Muscle of leg (tissue), 16 donors: Measurements from ENCODE around the gene RTP3. TPM values are rescaled to one million over a fixed set of nuclear protein-coding genes. Genes with fewer than 3 reads are reported as not detected.

ENCODE experiments used
- DNase-seq: peaks from one replicate; pipeline ENCODE4 v3.0.0; 2013
- H3K27ac ChIP-seq: one replicate; pipeline ENCODE4 v1.5.1; 2013; ENCODE audit warnings: mild to moderate bottlenecking, low read length, control low read depth
- H3K27me3 ChIP-seq: one replicate; pipeline ENCODE4 v1.6.1; 2013; ENCODE audit warnings: low read length; ENCODE audit not compliant: control insufficient read depth, insufficient read depth
- H3K36me3 ChIP-seq: one replicate; pipeline ENCODE4 v1.6.1; 2013; ENCODE audit warnings: low read length; ENCODE audit not compliant: control insufficient read depth, insufficient read depth
- H3K4me1 ChIP-seq: one replicate; pipeline ENCODE4 v1.6.1; 2013; ENCODE audit warnings: low read length; ENCODE audit not compliant: control insufficient read depth, insufficient read depth
- H3K4me3 ChIP-seq: one replicate; pipeline ENCODE4 v1.5.1; 2013; ENCODE audit warnings: low read length, control low read depth
- H3K9me3 ChIP-seq: replicated peaks from 2 replicates; pipeline ENCODE4 v1.6.1; 2013; ENCODE audit warnings: low read depth, low read length; ENCODE audit not compliant: control insufficient read depth
- WGBS: methylation state at CpG from one replicate; pipeline ENCODE4 v1.1.5; 2013; ENCODE audit warnings: missing lambda C conversion rate; ENCODE audit not compliant: insufficient coverage; 5-methylcytosine and 5-hydroxymethylcytosine counted together
- long read RNA-seq, 11 donors: transcript quantifications; one replicate each; lab custom pipeline, GENCODE V29; 2026
- polyA plus RNA-seq, 8 donors: library from polyadenylated mRNA; unstranded; fragments of 120-200 nt; gene quantifications; one replicate each; pipeline versions ENCODE4 v1.2.1 to v1.2.3, GENCODE V29; 2013; ENCODE audit warnings: inconsistent platforms in 1 of 8, low replicate concordance in 1 of 8; ENCODE audit not compliant: insufficient read length in 8 of 8, insufficient read depth in 1 of 8
- total RNA-seq: library from RNA; stranded (reverse); fragments of 120-200 nt; gene quantifications from one replicate; pipeline ENCODE4 v1.2.4, GENCODE V29; 2013

Gene RTP3
- total RNA-seq (0.04 TPM), polyA plus RNA-seq (under 1 TPM in 1 of 8 donors, not detected in 7; 0.09 TPM)
- long read RNA-seq, donor 1 = 0 reads
- long read RNA-seq, donor 2 = 0 reads
- long read RNA-seq, donor 3 = 0 reads
- long read RNA-seq, donor 4 = 0 reads
- long read RNA-seq, donor 5 = 0 reads
- long read RNA-seq, donor 6 = 0 reads
- long read RNA-seq, donor 7 = 0 reads
- long read RNA-seq, donor 8 = 0 reads
- long read RNA-seq, donor 9 = 0 reads
- long read RNA-seq, donor 10, partial matches to known transcripts = 0 of 2 reads
- long read RNA-seq, donor 10, other reads (novel, unspliced or antisense) = 0 of 2 reads
- long read RNA-seq, donor 11 = 0 reads

DNA sequence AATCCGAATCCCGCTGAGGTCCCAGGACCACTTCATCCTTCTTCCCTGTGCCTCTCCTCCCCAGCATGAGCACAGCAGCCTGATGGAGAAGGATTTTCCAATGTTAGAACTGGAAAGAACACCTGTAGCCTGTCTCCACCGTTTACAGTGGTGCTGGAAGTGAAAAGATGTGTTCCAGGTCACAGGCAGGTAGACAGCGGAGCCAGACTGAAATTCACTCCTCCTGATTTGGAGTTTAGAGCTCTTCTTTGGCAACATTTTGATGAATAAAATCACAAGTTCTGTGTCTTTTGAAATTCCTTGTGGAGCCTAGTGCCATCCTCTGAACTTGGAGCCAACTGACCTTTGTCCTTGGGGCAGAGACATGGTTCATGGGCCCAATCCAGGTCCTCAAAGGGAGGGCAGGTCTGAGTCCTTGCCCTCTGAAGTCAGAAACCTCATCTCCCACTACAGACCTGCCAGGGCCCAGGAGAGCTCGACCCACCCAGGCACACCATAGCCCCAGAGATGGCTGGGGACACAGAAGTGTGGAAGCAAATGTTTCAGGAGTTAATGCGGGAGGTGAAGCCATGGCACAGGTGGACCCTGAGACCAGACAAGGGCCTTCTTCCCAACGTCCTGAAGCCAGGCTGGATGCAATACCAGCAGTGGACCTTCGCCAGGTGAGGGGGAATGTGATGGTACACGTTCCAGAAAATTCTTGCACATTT is at the start of gene RTP3:
TSS of gene RTP3 (plus strand) at position 421 of the 710 bp plus-strand sequence. CDS start at position 508, 87 bp downstream.
- WGBS = 100% methylated on average over 2 of the region's 9 CpGs

DNA sequence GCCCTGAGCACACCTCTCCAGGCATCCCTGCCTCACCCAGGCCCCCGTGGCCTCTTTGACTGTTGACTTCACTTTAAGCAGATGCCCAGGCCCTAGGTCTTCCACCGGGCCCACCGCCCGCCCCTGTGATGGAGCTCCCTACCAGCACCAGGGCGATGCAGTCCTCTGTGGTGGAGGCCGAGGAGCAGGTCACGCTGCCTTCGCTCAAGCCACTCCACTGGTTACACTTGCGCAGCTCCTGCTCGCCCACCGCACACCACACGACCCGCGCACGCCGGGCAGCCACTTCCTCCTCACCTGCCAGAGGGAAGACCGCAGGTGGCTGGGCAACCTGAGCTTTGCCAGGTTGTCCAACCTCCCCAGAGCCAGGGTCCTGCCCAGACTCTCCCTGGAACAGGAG is 49.1 kb upstream of the RTP3 start:
- DNase-seq = no peak
- Histone ChIP-seq H3K27me3 (no peaks in the 10 kb centered on the region), H3K27ac (no peak overlapping the region), H3K36me3 (no peaks in the 10 kb centered on the region), H3K9me3 (no peaks in the 10 kb centered on the region), H3K4me1 (no peaks in the 10 kb centered on the region), H3K4me3 (no peak overlapping the region)
- 91% methylated on average over 17 of the region's 17 CpGs for WGBS

More for the DNA sequence above, at the start of gene RTP3:
- Histone ChIP-seq H3K27me3 (peaks cover 3% of the 10 kb centered on the region), H3K4me1 (peaks cover 28% of the 10 kb centered on the region), H3K27ac (no peak within 1 kb of the TSS), H3K36me3 (no peaks in the 10 kb centered on the region), H3K4me3 (no peak within 1 kb of the TSS), H3K9me3 (no peaks in the 10 kb centered on the region)
- DNase-seq = no peak

DNA sequence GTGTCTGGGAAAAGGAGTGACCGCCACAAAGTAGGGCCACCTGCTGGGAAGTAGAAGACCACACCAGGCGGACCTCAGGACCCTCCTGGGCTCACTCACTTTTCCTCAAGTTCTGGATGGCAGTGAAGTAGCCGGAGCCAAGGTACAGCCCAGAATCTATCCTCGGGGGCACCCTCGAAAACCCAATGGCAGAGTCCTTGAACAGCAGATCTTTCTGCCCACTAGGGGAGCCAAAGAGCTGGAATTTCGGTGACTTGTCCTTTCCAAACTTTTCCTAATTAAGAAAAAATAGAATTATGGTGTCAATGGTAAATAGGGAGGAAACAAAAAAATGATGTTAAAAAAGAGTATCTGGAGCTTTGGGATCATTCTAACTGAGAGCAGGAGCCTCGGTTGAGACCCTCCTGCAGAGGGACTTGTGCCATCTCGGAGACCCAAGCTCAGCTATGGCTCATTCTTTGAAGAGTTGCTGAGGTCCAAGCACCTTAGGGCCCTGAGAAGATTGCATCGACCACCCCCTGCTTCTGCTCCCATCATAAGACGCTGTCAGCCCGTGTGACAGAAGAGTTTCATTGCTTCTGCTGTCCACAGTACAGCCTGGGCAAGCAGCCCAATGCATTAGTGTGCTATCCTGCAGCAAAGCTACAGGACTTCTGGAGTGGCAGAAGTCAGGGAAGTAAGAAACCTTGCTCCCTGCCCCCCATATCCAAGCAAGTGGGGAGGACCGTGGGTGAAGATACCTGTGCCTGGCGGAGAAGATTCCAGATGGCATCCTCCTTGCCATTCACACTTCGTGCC is 47.8 kb upstream of the RTP3 start:
- Histone ChIP-seq H3K27ac (no peak overlapping the region), H3K27me3 (no peaks in the 10 kb centered on the region), H3K9me3 (no peaks in the 10 kb centered on the region), H3K36me3 (no peaks in the 10 kb centered on the region), H3K4me3 (no peak overlapping the region), H3K4me1 (no peaks in the 10 kb centered on the region)
- 72% methylated on average over 9 of the region's 14 CpGs for WGBS
- no peak for DNase-seq

DNA sequence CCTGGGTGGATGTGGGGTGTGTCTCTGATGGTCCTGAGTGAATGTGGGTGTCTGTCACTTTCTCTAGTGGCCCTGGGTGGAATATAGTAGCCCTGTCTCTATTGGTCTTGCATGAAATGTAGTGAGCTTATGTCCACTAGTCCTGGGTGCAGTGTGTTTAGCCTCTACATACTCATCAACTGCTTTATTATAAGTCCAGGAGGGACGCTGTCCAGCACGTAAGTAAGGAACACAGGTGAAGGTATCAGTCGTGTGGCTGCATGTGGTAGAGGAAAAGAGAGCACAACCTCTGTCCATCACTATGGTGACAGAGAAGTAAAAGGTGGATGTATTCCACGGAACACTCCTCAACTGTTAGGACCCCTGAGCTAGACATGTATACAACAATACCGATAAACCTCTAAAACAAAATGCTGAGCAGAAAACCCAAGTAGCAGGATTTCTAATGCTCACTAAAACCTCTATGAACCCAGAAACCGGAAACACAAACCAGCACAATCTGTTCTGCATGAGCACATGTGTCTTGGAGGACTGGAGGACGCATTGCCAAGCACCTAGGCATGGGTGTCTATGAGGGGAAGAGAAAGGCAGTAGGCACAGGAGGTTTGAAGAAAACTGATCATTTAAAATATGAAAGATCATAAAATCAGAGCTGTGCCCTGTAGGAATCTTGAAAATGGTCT is 44.1 kb upstream of the RTP3 start:
- no peaks in the 10 kb centered on the region for H3K9me3 ChIP-seq
- no peaks in the 10 kb centered on the region for H3K36me3 ChIP-seq
- H3K4me3 ChIP-seq = no peak overlapping the region
- no peaks in the 10 kb centered on the region for H3K4me1 ChIP-seq
- no peak for DNase-seq
- peaks cover 4% of the 10 kb centered on the region for H3K27me3 ChIP-seq
- WGBS = 75% methylated on average over 1 of the region's 7 CpGs
- no peak overlapping the region for H3K27ac ChIP-seq

DNA sequence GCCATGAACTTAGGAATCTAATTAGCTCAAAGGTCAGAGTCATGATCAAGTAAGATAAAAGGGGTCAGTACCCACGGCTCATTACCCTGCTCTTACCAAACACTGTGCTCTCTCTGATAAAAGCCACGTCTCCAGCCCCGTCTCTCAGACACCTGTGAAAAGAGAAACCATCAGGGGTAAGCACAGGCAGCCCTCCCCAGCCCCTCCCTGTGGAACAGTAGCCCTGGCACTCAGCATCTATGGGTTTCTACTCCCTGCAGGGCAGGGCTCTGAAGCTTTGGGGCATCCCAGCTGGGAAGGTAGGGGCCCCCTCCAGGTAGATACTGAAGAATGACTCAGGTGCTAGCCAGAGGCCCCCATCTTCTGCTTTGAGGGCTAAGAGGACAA is 43.6 kb upstream of the RTP3 start:
- no peak overlapping the region for H3K4me3 ChIP-seq
- WGBS = 36% methylated on average over 2 of the region's 3 CpGs
- no peaks in the 10 kb centered on the region for H3K4me1 ChIP-seq
- DNase-seq = no peak
- H3K9me3 ChIP-seq = no peaks in the 10 kb centered on the region
- no peak overlapping the region for H3K27ac ChIP-seq
- no peaks in the 10 kb centered on the region for H3K36me3 ChIP-seq
- peaks cover 4% of the 10 kb centered on the region for H3K27me3 ChIP-seq

DNA sequence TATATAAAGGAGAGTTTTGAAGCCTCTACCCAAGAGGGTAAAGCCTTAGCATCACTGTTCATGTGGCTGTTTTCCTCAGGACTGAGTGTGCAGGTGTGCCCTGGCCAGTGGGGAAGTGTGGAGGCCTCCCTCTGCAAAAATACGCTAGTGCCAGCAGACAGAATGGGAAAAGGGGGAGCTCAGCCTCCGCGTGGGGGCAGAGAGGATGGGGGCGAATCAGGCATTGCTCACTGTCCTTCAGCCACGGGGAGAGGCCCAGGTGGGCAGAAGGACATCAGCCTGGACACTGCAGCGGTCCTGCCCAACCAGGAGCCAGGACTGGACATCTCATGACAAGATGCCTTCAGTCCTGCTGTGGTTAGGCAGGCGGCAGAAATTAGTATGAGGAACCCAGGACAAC is 43.2 kb upstream of the RTP3 start:
- H3K27me3 ChIP-seq = peaks cover 4% of the 10 kb centered on the region
- 85% methylated on average over 6 of the region's 7 CpGs for WGBS
- H3K9me3 ChIP-seq = no peaks in the 10 kb centered on the region
- no peak overlapping the region for H3K27ac ChIP-seq
- H3K4me3 ChIP-seq = no peak overlapping the region
- H3K4me1 ChIP-seq = no peaks in the 10 kb centered on the region
- DNase-seq = no peak
- no peaks in the 10 kb centered on the region for H3K36me3 ChIP-seq

DNA sequence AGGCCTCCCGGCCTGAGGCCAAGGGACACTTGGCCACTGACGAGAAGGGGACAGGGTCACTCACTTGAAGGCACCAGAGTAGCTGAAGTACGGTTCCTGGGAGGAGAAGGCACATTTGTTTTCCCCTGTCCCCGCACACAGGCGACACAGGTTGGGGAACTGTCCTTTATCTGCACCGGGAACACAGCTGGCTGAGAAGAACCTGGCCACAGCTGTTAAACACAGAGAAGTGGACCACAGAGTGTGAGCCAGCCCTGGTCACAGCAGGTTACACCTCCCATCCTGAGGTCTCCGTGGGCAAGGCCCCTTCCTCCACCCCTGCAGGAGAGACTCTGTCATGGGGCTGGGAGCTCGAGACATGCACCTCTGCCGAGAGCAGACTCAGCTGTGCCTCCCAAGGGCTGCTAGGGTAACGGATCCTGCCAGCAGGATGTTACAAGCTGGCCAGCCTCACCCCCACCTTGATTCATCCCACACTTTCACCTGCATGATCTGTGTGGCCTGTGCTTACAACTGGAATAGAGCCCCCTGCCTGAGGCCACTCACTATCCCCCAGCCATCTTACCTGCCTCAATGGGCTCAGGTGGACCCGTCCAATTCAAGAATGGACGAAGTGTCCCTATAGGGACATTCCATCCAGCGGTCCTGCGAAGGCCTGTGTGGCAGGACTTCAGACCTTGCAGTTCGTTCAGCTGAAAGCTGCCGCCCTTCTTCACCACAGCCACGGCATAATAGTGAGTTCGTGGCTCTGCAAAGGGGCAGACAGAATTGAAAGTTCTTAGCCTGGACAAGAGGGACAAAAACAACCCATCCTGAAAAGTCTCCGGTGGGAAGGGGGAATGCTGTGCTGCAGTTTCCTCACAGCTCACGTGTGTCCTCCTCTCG is 42.3 kb upstream of the RTP3 start:
- Histone ChIP-seq H3K4me1 (no peaks in the 10 kb centered on the region), H3K27ac (no peak overlapping the region), H3K9me3 (no peaks in the 10 kb centered on the region), H3K4me3 (no peak overlapping the region), H3K36me3 (no peaks in the 10 kb centered on the region), H3K27me3 (peaks cover 6% of the 10 kb centered on the region)
- no peak for DNase-seq
- 73% methylated on average over 21 of the region's 21 CpGs for WGBS

DNA sequence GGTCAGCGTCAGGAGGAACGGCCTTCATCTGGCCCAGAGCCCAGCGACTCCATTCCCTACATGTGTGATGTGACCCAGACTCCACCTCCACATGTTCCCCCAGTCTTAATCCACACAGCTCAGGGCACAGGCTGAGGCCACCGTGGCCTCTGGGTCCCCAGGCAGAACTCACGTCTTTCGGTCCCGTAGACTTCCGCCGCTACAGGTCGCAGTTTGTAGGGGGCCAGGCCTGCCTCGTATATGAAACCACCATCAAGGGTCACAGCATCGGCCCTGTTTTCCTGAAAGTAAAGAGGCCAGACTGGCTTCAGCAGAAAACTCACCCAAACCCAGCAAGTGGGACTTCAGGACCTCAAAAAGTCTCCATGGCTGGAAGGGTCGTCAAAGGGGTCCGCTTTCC is 41.7 kb upstream of the RTP3 start:
- Histone ChIP-seq H3K9me3 (no peaks in the 10 kb centered on the region), H3K27me3 (peaks cover 6% of the 10 kb centered on the region), H3K4me3 (no peak overlapping the region), H3K27ac (no peak overlapping the region), H3K36me3 (no peaks in the 10 kb centered on the region), H3K4me1 (no peaks in the 10 kb centered on the region)
- 82% methylated on average over 14 of the region's 14 CpGs for WGBS
- DNase-seq = no peak

DNA sequence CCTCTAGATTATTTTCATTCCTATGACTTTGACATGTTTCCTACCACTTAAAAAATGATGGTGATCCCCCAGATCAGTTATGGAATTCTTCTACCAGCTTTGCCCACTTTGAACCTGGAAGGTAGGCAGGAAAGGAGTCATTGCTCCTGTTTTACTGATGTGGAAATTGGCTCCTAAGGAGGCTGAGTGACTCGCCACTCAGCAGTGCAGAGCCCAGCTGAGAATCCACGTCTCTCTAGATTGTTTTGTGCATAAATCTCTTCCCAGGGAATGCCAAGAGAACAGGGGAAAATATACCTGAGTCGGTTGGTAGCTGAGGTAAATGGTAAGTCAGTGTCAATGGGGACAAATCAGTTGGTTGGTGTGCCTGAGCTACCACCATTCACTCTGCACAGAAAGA is 37.7 kb upstream of the RTP3 start:
- Histone ChIP-seq H3K4me3 (no peak overlapping the region), H3K36me3 (no peaks in the 10 kb centered on the region), H3K27ac (no peak overlapping the region), H3K4me1 (no peaks in the 10 kb centered on the region), H3K9me3 (no peaks in the 10 kb centered on the region), H3K27me3 (peaks cover 35% of the 10 kb centered on the region)
- no peak for DNase-seq
- 35% methylated on average over 2 of the region's 3 CpGs for WGBS
